GM23338 (cell line): ENCODE measurements around the gene ZNF836. TPM values are rescaled to one million over a fixed set of nuclear protein-coding genes. Genes with fewer than 3 reads are reported as not detected.

Source experiments
- ATAC-seq: fragments of 200-7000 bp; cut with Tn5 transposase; 3 replicates; pipeline ENCODE4 v1.9.1; 2020
- DNase-seq: peaks from one replicate; pipeline ENCODE4 v3.0.0-alpha.2; 2015; ENCODE audit warnings: low spot score
- H2AFZ ChIP-seq: fragments of 200-600 bp; sonication (generic); 2 replicates; pipeline ENCODE4 v1.8.0; 2016; ENCODE audit warnings: antibody characterized with exemption, mild to moderate bottlenecking, moderate library complexity
- H3F3A ChIP-seq: fragments of 200-600 bp; sonication (generic); replicated peaks from 2 replicates; pipeline ENCODE4 v1.8.0; 2017; ENCODE audit warnings: antibody characterized with exemption, mixed run types, low read depth
- H3K27ac ChIP-seq: fragments of 200-600 bp; sonication (generic); 2 replicates; pipeline ENCODE4 v1.6.1; 2016; ENCODE audit warnings: low read depth
- H3K27me3 ChIP-seq: fragments of 200-600 bp; sonication (generic); 2 replicates; pipeline ENCODE4 v1.8.0; 2016; ENCODE audit warnings: mild to moderate bottlenecking, mixed run types, moderate library complexity; ENCODE audit not compliant: insufficient read depth
- H3K36me3 ChIP-seq: fragments of 200-600 bp; sonication (generic); 2 replicates; pipeline ENCODE4 v1.8.0; 2016; ENCODE audit warnings: mild to moderate bottlenecking; ENCODE audit not compliant: insufficient read depth
- H3K4me1 ChIP-seq: fragments of 200-600 bp; sonication (generic); 2 replicates; pipeline ENCODE4 v1.8.0; 2016; ENCODE audit warnings: mild to moderate bottlenecking, moderate library complexity; ENCODE audit not compliant: insufficient read depth
- H3K4me2 ChIP-seq: fragments of 200-600 bp; sonication (generic); 2 replicates; pipeline ENCODE4 v1.7.1; 2017; ENCODE audit warnings: mixed run types
- H3K4me3 ChIP-seq: fragments of 200-600 bp; sonication (generic); 2 replicates; pipeline ENCODE4 v1.6.1; 2016; ENCODE audit warnings: mixed run types
- H3K79me2 ChIP-seq: fragments of 200-600 bp; sonication (generic); replicated peaks from 2 replicates; pipeline ENCODE4 v1.8.0; 2017; ENCODE audit warnings: mild to moderate bottlenecking; ENCODE audit not compliant: insufficient read depth
- H3K9me2 ChIP-seq: fragments of 200-600 bp; sonication (generic); 2 replicates; pipeline ENCODE4 v1.8.0; 2017; ENCODE audit not compliant: insufficient read depth
- H4K20me1 ChIP-seq: fragments of 200-600 bp; sonication (generic); replicated peaks from 2 replicates; pipeline ENCODE4 v1.8.0; 2017; ENCODE audit warnings: mild to moderate bottlenecking; ENCODE audit not compliant: insufficient read depth
- H3K27ac Mint-ChIP-seq: 2 replicates; pipeline ENCODE4 v1.8.0; 2020; ENCODE audit warnings: inconsistent platforms, mild to moderate bottlenecking, moderate library complexity, mixed read lengths
- H3K27me3 Mint-ChIP-seq: 3 replicates; pipeline ENCODE4 v1.8.0; 2022; ENCODE audit warnings: low read depth, mild to moderate bottlenecking, moderate library complexity, mixed read lengths, inconsistent platforms; ENCODE audit not compliant: insufficient read depth, poor library complexity
- H3K36me3 Mint-ChIP-seq: 3 replicates; pipeline ENCODE4 v1.8.0; 2021; ENCODE audit warnings: low read depth, mild to moderate bottlenecking, inconsistent platforms, moderate library complexity, mixed read lengths
- H3K4me1 Mint-ChIP-seq: 3 replicates; pipeline ENCODE4 v1.8.0; 2020; ENCODE audit warnings: mild to moderate bottlenecking, inconsistent platforms, mixed read lengths
- H3K4me3 Mint-ChIP-seq: 3 replicates; pipeline ENCODE4 v1.8.0; 2021; ENCODE audit warnings: moderate library complexity, mild to moderate bottlenecking, inconsistent platforms, mixed read lengths
- H3K9me3 Mint-ChIP-seq: 3 replicates; pipeline ENCODE4 v1.8.0; 2020; ENCODE audit warnings: moderate library complexity, mild to moderate bottlenecking, inconsistent platforms, mixed read lengths
- CREB1 ChIP-seq: fragments of 250-450 bp; sonication (Bioruptor Pico); IDR thresholded peaks from 2 replicates; pipeline ENCODE4 v1.5.0; 2020; ENCODE audit warnings: low read depth, mild to moderate bottlenecking, moderate library complexity
- EZH2 ChIP-seq: fragments of 200-600 bp; sonication (generic); IDR thresholded peaks from one replicate; pipeline ENCODE4 v1.8.0; 2017; ENCODE audit warnings: antibody characterized with exemption, mild to moderate bottlenecking, low read depth; ENCODE audit not compliant: unreplicated experiment
- EZH2phosphoT487 ChIP-seq: fragments of 200-600 bp; sonication (generic); IDR thresholded peaks from one replicate; pipeline ENCODE4 v1.8.1; 2018; ENCODE audit warnings: antibody characterized with exemption; ENCODE audit not compliant: unreplicated experiment
- JUNB ChIP-seq: IDR thresholded peaks from one replicate; pipeline ENCODE4 v1.6.1; 2016; ENCODE audit warnings: antibody characterized with exemption; ENCODE audit not compliant: unreplicated experiment
- NANOG ChIP-seq: IDR thresholded peaks from 2 replicates; pipeline ENCODE4 v1.6.1; 2016; ENCODE audit warnings: antibody characterized with exemption, borderline replicate concordance
- POLR2AphosphoS5 ChIP-seq: IDR thresholded peaks from 2 replicates; pipeline ENCODE4 v1.6.1; 2016; ENCODE audit warnings: antibody characterized with exemption, low read depth
- STAT1 ChIP-seq: IDR thresholded peaks from one replicate; pipeline ENCODE4 v1.6.1; 2016; ENCODE audit warnings: antibody characterized with exemption; ENCODE audit not compliant: unreplicated experiment
- ZNF114 ChIP-seq: fragments of 250-450 bp; sonication (Bioruptor Pico); IDR thresholded peaks from 2 replicates; pipeline ENCODE4 v1.5.0; 2020; ENCODE audit warnings: mild to moderate bottlenecking, moderate library complexity
- ZNF331 ChIP-seq: fragments of 250-450 bp; sonication (Bioruptor Pico); IDR thresholded peaks from 2 replicates; pipeline ENCODE4 v1.5.0; 2020; ENCODE audit warnings: low read depth, mild to moderate bottlenecking, moderate library complexity
- polyA plus RNA-seq: library from polyadenylated mRNA; unstranded; fragments of >200 nt; fragmentation: Nextera tagmentation; extraction: Ambion mirVana; gene quantifications from 2 replicates; pipeline ENCODE4 v1.2.1, GENCODE V29; 2016
- total RNA-seq: library from RNA; depleted of rRNA; stranded (reverse); fragments of >200 nt; shearing (Covaris generic); gene quantifications from 2 replicates; pipeline ENCODE4 v1.2.3, GENCODE V29; 2014
- TF ChIP-seq, protein P1 (sequence below): fragments of 250-450 bp; sonication (Bioruptor Pico); IDR thresholded peaks from 2 replicates; pipeline ENCODE4 v1.5.0; 2020; ENCODE audit warnings: mild to moderate bottlenecking, moderate library complexity
- TF ChIP-seq, protein P2 (sequence below): IDR thresholded peaks from one replicate; pipeline ENCODE4 v1.6.1; 2018; ENCODE audit warnings: antibody characterized with exemption; ENCODE audit not compliant: unreplicated experiment
- TF ChIP-seq, protein P3 (sequence below), 2 experiments: fragments of 200-600 bp in 1 of 2; sonication (generic) in 1 of 2; conservative IDR thresholded peaks; 2 replicates each; pipeline versions ENCODE4 v1.5.1 to v1.6.1; 2016 to 2017; ENCODE audit warnings: antibody characterized with exemption in 2 of 2, low read depth in 2 of 2, mild to moderate bottlenecking in 2 of 2, moderate library complexity in 1 of 2
- TF ChIP-seq, protein P4 (sequence below): IDR thresholded peaks from 2 replicates; pipeline ENCODE4 v1.6.1; 2016; ENCODE audit warnings: antibody characterized with exemption

Gene ZNF836
- total and polyA plus RNA-seq, 2 experiments from 2014 or later, result 11.8 to 18.6 TPM

GRCh38 chr19:52189735-52190486 lies 18.5 kb upstream of the ZNF836 start, which contains the start of gene PPP2R1A:
PPP2R1A (plus strand) TSS chr19:52190052; CDS start chr19:52190097, 45 bp downstream.
- Mint-ChIP-seq H3K4me3 (peak within 1 kb of the TSS; percentile 99), H3K36me3 (peaks cover 33% of the 10 kb centered on the region), H3K9me3 (no peaks in the 10 kb centered on the region; the same call in 1 of the 3 replicates), H3K27ac (peak within 1 kb of the TSS; percentile 100), H3K4me1 (peaks cover 34% of the 10 kb centered on the region), H3K27me3 (peaks cover 9% of the 10 kb centered on the region)
- peak; percentile 87 for ATAC-seq
- H3K4me3 ChIP-seq, result peak within 1 kb of the TSS; percentile 63
- H3K79me2 ChIP-seq, result peaks cover 46% of the 10 kb centered on the region
- TF ChIP-seq, protein P1, sequence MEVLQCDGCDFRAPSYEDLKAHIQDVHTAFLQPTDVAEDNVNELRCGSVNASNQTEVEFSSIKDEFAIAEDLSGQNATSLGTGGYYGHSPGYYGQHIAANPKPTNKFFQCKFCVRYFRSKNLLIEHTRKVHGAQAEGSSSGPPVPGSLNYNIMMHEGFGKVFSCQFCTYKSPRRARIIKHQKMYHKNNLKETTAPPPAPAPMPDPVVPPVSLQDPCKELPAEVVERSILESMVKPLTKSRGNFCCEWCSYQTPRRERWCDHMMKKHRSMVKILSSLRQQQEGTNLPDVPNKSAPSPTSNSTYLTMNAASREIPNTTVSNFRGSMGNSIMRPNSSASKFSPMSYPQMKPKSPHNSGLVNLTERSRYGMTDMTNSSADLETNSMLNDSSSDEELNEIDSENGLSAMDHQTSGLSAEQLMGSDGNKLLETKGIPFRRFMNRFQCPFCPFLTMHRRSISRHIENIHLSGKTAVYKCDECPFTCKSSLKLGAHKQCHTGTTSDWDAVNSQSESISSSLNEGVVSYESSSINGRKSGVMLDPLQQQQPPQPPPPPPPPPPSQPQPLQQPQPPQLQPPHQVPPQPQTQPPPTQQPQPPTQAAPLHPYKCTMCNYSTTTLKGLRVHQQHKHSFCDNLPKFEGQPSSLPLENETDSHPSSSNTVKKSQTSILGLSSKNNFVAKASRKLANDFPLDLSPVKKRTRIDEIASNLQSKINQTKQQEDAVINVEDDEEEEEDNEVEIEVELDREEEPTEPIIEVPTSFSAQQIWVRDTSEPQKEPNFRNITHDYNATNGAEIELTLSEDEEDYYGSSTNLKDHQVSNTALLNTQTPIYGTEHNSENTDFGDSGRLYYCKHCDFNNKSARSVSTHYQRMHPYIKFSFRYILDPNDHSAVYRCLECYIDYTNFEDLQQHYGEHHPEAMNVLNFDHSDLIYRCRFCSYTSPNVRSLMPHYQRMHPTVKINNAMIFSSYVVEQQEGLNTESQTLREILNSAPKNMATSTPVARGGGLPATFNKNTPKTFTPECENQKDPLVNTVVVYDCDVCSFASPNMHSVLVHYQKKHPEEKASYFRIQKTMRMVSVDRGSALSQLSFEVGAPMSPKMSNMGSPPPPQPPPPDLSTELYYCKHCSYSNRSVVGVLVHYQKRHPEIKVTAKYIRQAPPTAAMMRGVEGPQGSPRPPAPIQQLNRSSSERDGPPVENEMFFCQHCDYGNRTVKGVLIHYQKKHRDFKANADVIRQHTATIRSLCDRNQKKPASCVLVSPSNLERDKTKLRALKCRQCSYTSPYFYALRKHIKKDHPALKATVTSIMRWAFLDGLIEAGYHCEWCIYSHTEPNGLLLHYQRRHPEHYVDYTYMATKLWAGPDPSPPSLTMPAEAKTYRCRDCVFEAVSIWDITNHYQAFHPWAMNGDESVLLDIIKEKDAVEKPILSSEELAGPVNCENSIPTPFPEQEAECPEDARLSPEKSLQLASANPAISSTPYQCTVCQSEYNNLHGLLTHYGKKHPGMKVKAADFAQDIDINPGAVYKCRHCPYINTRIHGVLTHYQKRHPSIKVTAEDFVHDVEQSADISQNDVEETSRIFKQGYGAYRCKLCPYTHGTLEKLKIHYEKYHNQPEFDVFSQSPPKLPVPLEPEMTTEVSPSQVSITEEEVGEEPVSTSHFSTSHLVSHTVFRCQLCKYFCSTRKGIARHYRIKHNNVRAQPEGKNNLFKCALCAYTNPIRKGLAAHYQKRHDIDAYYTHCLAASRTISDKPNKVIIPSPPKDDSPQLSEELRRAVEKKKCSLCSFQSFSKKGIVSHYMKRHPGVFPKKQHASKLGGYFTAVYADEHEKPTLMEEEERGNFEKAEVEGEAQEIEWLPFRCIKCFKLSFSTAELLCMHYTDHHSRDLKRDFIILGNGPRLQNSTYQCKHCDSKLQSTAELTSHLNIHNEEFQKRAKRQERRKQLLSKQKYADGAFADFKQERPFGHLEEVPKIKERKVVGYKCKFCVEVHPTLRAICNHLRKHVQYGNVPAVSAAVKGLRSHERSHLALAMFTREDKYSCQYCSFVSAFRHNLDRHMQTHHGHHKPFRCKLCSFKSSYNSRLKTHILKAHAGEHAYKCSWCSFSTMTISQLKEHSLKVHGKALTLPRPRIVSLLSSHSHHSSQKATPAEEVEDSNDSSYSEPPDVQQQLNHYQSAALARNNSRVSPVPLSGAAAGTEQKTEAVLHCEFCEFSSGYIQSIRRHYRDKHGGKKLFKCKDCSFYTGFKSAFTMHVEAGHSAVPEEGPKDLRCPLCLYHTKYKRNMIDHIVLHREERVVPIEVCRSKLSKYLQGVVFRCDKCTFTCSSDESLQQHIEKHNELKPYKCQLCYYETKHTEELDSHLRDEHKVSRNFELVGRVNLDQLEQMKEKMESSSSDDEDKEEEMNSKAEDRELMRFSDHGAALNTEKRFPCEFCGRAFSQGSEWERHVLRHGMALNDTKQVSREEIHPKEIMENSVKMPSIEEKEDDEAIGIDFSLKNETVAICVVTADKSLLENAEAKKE (CRISPR knock-in tag), result no peak
- TF ChIP-seq ZNF114 (CRISPR knock-in tag), result no peak
- TF ChIP-seq, protein P2, sequence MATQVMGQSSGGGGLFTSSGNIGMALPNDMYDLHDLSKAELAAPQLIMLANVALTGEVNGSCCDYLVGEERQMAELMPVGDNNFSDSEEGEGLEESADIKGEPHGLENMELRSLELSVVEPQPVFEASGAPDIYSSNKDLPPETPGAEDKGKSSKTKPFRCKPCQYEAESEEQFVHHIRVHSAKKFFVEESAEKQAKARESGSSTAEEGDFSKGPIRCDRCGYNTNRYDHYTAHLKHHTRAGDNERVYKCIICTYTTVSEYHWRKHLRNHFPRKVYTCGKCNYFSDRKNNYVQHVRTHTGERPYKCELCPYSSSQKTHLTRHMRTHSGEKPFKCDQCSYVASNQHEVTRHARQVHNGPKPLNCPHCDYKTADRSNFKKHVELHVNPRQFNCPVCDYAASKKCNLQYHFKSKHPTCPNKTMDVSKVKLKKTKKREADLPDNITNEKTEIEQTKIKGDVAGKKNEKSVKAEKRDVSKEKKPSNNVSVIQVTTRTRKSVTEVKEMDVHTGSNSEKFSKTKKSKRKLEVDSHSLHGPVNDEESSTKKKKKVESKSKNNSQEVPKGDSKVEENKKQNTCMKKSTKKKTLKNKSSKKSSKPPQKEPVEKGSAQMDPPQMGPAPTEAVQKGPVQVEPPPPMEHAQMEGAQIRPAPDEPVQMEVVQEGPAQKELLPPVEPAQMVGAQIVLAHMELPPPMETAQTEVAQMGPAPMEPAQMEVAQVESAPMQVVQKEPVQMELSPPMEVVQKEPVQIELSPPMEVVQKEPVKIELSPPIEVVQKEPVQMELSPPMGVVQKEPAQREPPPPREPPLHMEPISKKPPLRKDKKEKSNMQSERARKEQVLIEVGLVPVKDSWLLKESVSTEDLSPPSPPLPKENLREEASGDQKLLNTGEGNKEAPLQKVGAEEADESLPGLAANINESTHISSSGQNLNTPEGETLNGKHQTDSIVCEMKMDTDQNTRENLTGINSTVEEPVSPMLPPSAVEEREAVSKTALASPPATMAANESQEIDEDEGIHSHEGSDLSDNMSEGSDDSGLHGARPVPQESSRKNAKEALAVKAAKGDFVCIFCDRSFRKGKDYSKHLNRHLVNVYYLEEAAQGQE, result peak; percentile 19
- TF ChIP-seq POLR2AphosphoS5, result peak; percentile 82
- no peak for TF ChIP-seq NANOG
- no peak for TF ChIP-seq STAT1
- TF ChIP-seq, protein P3, sequence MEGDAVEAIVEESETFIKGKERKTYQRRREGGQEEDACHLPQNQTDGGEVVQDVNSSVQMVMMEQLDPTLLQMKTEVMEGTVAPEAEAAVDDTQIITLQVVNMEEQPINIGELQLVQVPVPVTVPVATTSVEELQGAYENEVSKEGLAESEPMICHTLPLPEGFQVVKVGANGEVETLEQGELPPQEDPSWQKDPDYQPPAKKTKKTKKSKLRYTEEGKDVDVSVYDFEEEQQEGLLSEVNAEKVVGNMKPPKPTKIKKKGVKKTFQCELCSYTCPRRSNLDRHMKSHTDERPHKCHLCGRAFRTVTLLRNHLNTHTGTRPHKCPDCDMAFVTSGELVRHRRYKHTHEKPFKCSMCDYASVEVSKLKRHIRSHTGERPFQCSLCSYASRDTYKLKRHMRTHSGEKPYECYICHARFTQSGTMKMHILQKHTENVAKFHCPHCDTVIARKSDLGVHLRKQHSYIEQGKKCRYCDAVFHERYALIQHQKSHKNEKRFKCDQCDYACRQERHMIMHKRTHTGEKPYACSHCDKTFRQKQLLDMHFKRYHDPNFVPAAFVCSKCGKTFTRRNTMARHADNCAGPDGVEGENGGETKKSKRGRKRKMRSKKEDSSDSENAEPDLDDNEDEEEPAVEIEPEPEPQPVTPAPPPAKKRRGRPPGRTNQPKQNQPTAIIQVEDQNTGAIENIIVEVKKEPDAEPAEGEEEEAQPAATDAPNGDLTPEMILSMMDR (conservative IDR thresholded peaks at IDR 0.05; ENCODE audit: low read depth in 2 of 2), result no peak
- no peak for TF ChIP-seq ZNF331
- no peak for TF ChIP-seq JUNB
- no peak for TF ChIP-seq CREB1 (CRISPR knock-in tag)
- TF ChIP-seq, protein P4, sequence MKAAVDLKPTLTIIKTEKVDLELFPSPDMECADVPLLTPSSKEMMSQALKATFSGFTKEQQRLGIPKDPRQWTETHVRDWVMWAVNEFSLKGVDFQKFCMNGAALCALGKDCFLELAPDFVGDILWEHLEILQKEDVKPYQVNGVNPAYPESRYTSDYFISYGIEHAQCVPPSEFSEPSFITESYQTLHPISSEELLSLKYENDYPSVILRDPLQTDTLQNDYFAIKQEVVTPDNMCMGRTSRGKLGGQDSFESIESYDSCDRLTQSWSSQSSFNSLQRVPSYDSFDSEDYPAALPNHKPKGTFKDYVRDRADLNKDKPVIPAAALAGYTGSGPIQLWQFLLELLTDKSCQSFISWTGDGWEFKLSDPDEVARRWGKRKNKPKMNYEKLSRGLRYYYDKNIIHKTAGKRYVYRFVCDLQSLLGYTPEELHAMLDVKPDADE, result no peak; the same call in 1 of the 2 replicates
- TF ChIP-seq EZH2phosphoT487, result no peak
- TF ChIP-seq EZH2, result no peak
- H3K36me3 ChIP-seq, result peaks cover 8% of the 10 kb centered on the region; the same call in 1 of the 2 replicates
- no peaks in the 10 kb centered on the region for H3K9me2 ChIP-seq
- peaks cover 8% of the 10 kb centered on the region for H4K20me1 ChIP-seq
- peak within 1 kb of the TSS; percentile 83 for H3K27ac ChIP-seq
- DNase-seq, result peak; percentile 100
- H3K4me1 ChIP-seq, result peaks cover 18% of the 10 kb centered on the region
- H3F3A ChIP-seq, result no peaks in the 10 kb centered on the region; the same call in 1 of the 2 replicates
- H3K27me3 ChIP-seq, result no peaks in the 10 kb centered on the region
- H2AFZ ChIP-seq, result 0 out of 2 replicates have a peak within 1 kb of the TSS, but pooled peaks have one; percentile 54
- peak within 1 kb of the TSS; percentile 97 for H3K4me2 ChIP-seq
